SU-DHL-6 (cell line): Measurements from ENCODE around the gene ERBB4.

Experiments
- EZH2phosphoT487 ChIP-seq: fragments of 200-600 bp; sonication (generic), shearing (Covaris generic); conservative IDR thresholded peaks from 2 replicates; pipeline ENCODE4 v1.6.1; 2018; ENCODE audit warnings: mild to moderate bottlenecking, antibody characterized with exemption, low read length, moderate library complexity, mixed read lengths
- TF ChIP-seq, protein P1 (sequence below): fragments of 200-600 bp; sonication (generic); IDR thresholded peaks from one replicate; pipeline ENCODE4 v1.5.1; 2017; ENCODE audit warnings: antibody characterized with exemption, mild to moderate bottlenecking, low read length, moderate library complexity; ENCODE audit not compliant: insufficient read depth, poor library complexity, severe bottlenecking

DNA sequence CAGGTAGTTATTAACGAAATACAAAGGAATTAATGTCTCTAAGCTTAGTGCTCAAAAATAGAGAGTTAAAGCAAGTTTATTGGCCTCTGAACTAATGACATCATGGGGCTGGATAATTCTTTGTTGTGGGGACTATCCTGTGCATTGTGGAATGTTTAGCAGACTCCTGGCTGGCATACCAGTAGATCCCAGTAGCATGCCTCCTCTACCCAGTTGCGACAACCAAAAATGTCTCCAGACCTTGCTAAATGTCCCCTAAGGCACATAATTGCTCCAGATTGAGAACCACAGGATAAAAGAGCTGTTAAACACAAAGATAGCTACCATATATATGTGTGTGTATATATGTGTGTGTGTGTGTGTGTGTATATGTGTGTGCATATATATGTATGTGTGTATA is 194.5 kb downstream of the ERBB4 start:
- TF ChIP-seq, protein P1, sequence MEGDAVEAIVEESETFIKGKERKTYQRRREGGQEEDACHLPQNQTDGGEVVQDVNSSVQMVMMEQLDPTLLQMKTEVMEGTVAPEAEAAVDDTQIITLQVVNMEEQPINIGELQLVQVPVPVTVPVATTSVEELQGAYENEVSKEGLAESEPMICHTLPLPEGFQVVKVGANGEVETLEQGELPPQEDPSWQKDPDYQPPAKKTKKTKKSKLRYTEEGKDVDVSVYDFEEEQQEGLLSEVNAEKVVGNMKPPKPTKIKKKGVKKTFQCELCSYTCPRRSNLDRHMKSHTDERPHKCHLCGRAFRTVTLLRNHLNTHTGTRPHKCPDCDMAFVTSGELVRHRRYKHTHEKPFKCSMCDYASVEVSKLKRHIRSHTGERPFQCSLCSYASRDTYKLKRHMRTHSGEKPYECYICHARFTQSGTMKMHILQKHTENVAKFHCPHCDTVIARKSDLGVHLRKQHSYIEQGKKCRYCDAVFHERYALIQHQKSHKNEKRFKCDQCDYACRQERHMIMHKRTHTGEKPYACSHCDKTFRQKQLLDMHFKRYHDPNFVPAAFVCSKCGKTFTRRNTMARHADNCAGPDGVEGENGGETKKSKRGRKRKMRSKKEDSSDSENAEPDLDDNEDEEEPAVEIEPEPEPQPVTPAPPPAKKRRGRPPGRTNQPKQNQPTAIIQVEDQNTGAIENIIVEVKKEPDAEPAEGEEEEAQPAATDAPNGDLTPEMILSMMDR, result no peak
- TF ChIP-seq EZH2phosphoT487, result no peak
